Effector memory CD8-positive, alpha-beta T cell (primary cell): ENCODE measurements around the gene ESR2.
"Not testable (repeated sequence)": the region's sequence is repeated elsewhere in the genome, so short reads cannot be mapped to it uniquely, and the experiment has no call there.

ENCODE experiments used
- ATAC-seq: fragments of 150-1000 bp; cut with Tn5 transposase; replicated peaks from 2 replicates; pipeline ENCODE4 v1.10.0; 2021; ENCODE audit warnings: mild to moderate bottlenecking, moderate library complexity
- DNase-seq, 3 experiments: peaks; one replicate each; pipeline ENCODE4 v3.0.0; 2021
- H3K27ac Mint-ChIP-seq, 2 donors: one replicate each; pipeline ENCODE4 v1.8.0; 2022; ENCODE audit warnings: mild to moderate bottlenecking in 2 of 2, mixed read lengths in 2 of 2, moderate library complexity in 2 of 2
- H3K27me3 Mint-ChIP-seq, 2 donors: one replicate each; pipeline ENCODE4 v1.8.0; 2022; ENCODE audit warnings: mixed read lengths in 2 of 2
- H3K36me3 Mint-ChIP-seq: one replicate; pipeline ENCODE4 v1.8.0; 2022; ENCODE audit warnings: mild to moderate bottlenecking, moderate library complexity, mixed read lengths; ENCODE audit not compliant: insufficient read depth
- H3K4me1 Mint-ChIP-seq, 2 donors: one replicate each; pipeline ENCODE4 v1.8.0; 2022; ENCODE audit warnings: low read depth in 2 of 2, mixed read lengths in 2 of 2
- H3K4me3 Mint-ChIP-seq, 2 donors: one replicate each; pipeline ENCODE4 v1.8.0; 2022; ENCODE audit warnings: mild to moderate bottlenecking in 2 of 2, mixed read lengths in 2 of 2, moderate library complexity in 2 of 2
- H3K9me3 Mint-ChIP-seq, 2 donors: one replicate each; pipeline ENCODE4 v1.8.0; 2022; ENCODE audit warnings: mixed read lengths in 2 of 2

ESR2 gene

DNA sequence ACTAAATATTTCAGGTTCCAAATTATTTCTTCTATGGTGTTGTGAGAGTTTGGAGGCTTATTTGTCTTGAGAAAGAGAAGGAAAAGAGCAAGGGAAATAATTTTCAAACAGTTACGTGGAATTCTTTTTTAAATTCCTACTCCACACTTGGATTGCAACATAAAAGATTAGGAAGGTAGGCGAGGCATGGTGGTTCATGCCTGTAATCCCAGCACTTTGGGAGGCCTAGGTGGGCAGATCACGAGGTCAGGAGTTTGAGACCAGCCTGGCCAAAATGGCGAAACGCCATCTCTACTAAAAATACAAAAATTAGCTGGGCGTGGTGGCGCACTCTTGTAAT, 175.8 kb downstream of the ESR2 start:
- peak overlapping the region in 1 of 2 donors; percentile 60 for H3K27ac Mint-ChIP-seq
- H3K27me3 Mint-ChIP-seq, H3K4me1 Mint-ChIP-seq, DNase-seq, H3K4me3 Mint-ChIP-seq, ATAC-seq, H3K9me3 Mint-ChIP-seq: not testable (repeated sequence)
- peaks cover 88% of the 10 kb centered on the region for H3K36me3 Mint-ChIP-seq

DNA sequence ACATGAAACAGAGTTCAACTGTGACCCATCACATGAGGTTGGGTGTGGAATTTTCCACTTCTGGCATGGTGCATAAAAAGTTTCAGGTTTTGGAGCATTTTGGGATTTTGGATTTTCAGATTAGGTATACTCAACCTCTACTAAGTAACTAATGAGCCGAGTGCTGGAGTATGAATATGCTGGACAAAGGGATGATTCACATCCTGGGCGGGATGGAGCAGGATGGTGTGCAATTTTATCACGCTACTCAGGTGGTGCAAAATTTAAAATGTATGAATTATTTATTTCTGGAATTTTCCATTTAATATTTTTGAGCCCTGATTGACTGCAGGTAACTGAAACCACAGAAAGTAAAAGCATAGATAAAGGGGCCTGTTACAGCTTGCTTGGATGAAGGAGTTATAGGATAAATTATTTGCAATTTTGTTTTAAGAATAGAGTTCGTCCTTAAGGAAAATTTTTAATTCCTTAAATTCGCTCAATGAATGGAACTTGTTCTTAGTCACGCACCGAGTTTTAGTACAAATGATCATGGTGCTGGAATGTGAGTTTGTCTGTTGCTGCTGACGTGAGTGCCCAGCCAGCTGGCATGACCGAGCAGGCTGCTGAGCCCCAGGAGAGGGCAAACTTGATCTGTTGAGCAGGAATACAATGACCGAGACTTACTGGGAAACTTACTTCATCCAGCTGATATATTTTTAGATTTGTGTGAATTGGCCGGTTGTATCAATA, 176.3 kb downstream of the ESR2 start:
- Mint-ChIP-seq H3K36me3 (peaks cover 88% of the 10 kb centered on the region), H3K27ac (no peak overlapping the region), H3K9me3 (no peaks in the 10 kb centered on the region), H3K4me3 (no peak overlapping the region), H3K27me3 (no peaks in the 10 kb centered on the region), H3K4me1 (peaks cover 3 to 4% of the 10 kb centered on the region in 2 donors)
- ATAC-seq (no peak), DNase-seq (no peak)

DNA sequence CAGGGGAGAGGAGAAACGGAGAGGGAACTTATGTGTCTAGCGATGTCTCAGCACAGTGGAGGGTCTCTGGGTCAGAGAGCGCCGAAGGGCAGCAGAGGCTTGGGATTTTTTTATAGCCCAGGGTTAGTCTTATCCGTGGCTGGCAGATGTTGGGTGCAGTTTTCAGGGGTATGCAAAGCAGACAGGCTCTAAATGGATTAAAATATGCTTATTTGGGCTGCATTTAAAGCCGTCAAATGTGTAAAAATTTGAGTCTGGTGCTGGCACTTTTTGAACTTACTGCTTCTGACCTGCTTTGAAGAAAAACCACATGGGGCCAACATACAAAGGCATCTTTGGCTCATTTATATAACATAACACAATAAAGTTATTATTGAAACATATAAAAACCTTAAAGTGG, 178.8 kb downstream of the ESR2 start:
- ATAC-seq: no peak
- Mint-ChIP-seq H3K27ac (no peak overlapping the region), H3K36me3 (peaks cover 83% of the 10 kb centered on the region), H3K9me3 (no peaks in the 10 kb centered on the region), H3K4me3 (no peak overlapping the region), H3K4me1 (peaks cover 3 to 4% of the 10 kb centered on the region in 2 donors), H3K27me3 (no peaks in the 10 kb centered on the region)
- DNase-seq: no peak

DNA sequence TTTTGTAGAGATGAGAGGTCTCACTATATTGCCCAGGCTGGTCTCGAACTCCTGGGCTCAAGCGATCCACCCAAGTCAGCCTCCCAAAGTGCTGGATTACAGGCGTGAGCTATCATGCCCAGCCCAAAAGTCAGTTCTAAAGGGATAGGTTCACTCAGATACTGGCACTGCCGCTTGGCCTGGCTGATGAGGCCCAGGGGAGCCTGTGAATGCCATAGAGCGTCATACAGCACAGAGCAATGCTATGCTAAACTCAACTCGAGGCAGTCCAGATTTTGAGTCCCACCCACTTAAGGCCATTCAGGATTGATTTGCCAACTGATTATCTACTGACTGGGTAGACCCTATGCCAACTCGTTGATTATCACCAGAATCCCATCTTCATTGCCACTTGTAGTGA, 179.4 kb downstream of the ESR2 start:
- Mint-ChIP-seq H3K9me3 (no peaks in the 10 kb centered on the region), H3K4me3 (no peak overlapping the region), H3K36me3 (peaks cover 77% of the 10 kb centered on the region), H3K27ac (peak overlapping the region; percentile 38 to 55), H3K4me1 (peaks cover 3 to 4% of the 10 kb centered on the region in 2 donors), H3K27me3 (no peaks in the 10 kb centered on the region)
- ATAC-seq (no peak), DNase-seq (no peak)

DNA sequence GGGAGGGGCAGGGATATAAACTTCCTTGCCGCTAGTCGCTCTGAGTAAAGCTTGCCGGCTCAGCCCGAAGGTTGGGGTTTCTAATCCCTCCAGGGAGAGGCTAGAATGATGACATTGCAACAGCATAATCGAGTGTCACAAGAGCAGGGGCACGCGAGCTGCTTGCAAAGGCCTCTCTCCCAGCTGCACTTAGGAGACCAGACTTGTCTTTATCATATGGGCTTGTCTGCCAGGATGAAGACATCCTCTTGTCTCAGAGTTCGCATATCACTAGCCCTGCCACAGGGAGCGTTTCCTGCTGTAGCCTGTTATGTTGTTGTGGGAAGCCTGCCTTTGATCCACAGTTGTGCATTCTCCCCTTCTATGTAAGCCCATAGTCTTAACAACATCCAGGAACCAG, 180.0 kb downstream of the ESR2 start:
- peak overlapping the region; percentile 38 to 55 for H3K27ac Mint-ChIP-seq
- H3K9me3 Mint-ChIP-seq: no peaks in the 10 kb centered on the region
- H3K4me3 Mint-ChIP-seq: no peak overlapping the region
- H3K36me3 Mint-ChIP-seq: peaks cover 74% of the 10 kb centered on the region
- no peak for DNase-seq
- ATAC-seq: no peak
- H3K4me1 Mint-ChIP-seq: peaks cover 3 to 4% of the 10 kb centered on the region in 2 donors
- no peaks in the 10 kb centered on the region for H3K27me3 Mint-ChIP-seq

DNA sequence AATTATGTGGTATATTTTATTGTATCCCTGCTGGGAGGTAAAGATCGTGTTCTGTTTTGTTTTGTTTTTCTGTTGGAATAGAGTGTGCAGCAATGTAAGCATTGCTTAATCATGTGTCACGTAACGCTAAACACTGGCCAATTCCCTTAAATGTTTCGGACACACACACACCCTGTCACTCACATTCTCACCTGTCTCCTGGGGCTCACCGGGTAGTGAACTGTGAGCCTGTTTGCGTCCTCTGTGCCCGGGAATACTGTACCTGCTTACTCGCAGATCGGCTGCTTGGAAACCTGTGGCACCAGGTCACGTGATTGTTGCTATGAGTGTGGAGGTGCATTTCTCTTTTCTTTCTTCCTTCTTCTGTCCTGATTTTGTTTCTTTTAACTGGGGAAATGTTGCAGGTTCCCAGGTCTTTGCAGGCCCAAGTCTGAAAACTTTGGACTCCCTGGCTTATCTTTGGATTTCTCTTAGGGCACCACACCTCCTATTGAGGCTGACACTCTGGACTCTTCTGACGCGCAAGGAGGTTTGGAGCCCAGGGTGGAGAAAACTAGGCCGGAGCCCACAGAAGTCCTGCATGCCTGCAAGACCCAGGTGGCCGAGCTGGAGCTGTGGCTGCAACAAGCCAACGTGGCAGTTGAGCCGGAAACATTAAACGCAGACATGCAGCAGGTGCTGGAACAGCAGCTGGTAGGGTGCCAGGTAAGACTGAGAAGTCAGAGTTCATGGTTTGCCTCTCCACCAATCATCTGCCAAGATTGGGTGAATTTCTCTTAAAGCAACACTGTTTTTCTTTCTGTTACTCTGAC, 181.1 kb downstream of the ESR2 start:
- Mint-ChIP-seq H3K4me3 (no peak overlapping the region), H3K27me3 (no peaks in the 10 kb centered on the region), H3K36me3 (peaks cover 74% of the 10 kb centered on the region), H3K4me1 (peaks cover 3 to 4% of the 10 kb centered on the region in 2 donors), H3K9me3 (no peaks in the 10 kb centered on the region), H3K27ac (peak overlapping the region; percentile 19 to 84)
- ATAC-seq: no peak
- DNase-seq: no peak

DNA sequence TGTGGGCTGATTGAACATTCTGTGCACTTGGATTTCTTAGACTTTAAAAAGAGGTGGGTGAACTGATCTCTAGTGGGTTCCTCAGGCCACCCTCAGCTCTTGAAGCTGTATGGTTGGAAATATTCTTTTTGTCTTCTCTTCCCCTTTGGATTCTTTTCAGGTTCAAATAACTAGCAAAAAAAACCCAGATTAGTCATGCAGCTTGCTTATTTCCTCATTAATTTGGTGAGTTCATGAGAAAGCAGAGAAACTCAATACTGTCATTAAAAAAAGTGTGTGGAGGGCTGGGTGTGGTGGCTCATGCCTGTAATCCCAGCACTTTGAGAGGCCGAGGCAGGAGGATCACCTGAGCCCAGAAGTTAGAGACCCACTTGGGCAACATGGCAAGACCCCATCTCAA, 183.4 kb downstream of the ESR2 start:
- ATAC-seq (no peak), DNase-seq (no peak)
- H3K27me3 Mint-ChIP-seq: no peaks in the 10 kb centered on the region
- H3K36me3 Mint-ChIP-seq: peaks cover 81% of the 10 kb centered on the region
- H3K9me3 Mint-ChIP-seq: no peaks in the 10 kb centered on the region
- H3K27ac Mint-ChIP-seq: peak overlapping the region; percentile 51 to 59
- H3K4me1 Mint-ChIP-seq: peaks cover 3 to 7% of the 10 kb centered on the region in 2 donors
- no peak overlapping the region for H3K4me3 Mint-ChIP-seq

DNA sequence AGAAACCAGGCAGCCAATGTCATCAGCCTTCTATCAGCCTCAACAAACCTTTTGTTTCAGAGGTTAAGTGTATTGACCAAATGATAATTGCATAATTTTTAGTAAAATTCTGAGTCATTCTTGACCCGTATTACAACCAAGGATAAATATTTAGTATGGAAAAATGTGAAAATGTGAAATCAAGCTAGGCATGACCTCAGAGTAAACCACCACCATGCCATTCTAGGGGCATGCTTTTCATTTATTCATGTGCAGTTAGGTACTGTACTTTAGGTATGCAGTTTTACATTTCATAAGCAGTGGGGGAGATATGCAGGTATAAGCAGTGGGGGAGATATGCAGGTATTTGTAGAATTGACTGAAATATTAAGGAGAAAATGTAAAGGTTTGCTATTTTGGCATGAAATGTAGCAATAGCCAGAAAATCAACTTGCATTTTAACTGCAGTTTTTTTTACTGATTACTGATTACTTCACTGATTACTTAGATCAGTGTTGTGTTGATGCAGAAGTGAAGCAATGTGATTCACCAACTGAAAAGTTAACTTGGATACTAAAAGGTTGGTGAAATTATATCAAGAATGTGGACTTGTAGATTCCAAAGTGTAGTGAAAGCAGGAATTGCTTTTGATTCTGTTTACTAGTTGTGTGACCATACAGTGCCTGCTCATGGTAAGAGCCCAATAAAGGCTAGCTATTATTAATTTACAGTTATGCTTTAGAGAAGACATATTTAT, 184.2 kb downstream of the ESR2 start:
- DNase-seq: no peak
- Mint-ChIP-seq H3K27ac (peak overlapping the region in 1 of 2 donors; percentile 59), H3K4me3 (no peak overlapping the region), H3K27me3 (no peaks in the 10 kb centered on the region), H3K4me1 (peaks cover 0 to 7% of the 10 kb centered on the region in 2 donors), H3K9me3 (no peaks in the 10 kb centered on the region), H3K36me3 (peaks cover 81% of the 10 kb centered on the region)
- no peak for ATAC-seq

DNA sequence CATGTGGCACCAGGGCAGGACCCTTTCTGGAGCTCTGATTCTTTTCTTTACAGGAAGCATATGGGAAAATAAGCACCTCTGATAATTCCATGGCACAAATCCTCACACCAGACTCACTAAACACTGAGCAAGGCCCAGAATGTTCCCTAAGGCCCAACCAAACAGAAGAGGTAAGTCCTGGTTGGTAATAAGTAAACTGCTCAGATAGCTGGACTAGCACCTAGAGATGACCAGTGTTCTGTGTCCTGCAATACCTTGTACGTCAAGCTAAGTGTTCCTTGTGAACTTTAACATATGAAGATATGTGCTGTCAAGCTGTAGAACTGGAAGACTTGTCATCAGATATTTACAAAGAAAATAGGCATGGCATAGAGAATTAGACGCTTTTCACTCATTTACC, 186.7 kb downstream of the ESR2 start:
- Mint-ChIP-seq H3K36me3 (peaks cover 83% of the 10 kb centered on the region), H3K4me1 (peaks cover 0 to 2% of the 10 kb centered on the region in 2 donors), H3K27ac (peak overlapping the region in 1 of 2 donors; percentile 36), H3K4me3 (no peak overlapping the region), H3K27me3 (no peaks in the 10 kb centered on the region), H3K9me3 (no peaks in the 10 kb centered on the region)
- DNase-seq: no peak
- no peak for ATAC-seq

DNA sequence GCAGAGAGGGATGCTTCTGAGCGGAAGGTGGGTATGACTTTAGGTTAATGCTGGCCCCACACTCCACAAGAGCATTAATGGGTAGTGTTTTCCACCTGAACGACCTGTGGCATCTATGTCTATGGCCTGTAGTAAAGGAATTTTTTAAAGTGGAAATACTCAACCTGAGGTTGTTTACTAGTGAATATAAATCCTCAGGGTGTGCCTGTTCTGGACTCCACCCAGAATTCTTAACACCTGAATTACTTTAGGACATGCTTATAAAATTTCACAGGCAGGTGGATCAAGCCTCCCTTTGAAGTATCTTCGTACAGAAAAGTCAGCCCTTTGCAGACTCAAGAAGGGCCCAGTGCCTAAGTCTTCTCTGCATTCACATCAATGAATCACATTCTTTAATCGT, 196.1 kb downstream of the ESR2 start:
- Mint-ChIP-seq H3K4me1 (no peaks in the 10 kb centered on the region), H3K4me3 (no peak overlapping the region), H3K27me3 (no peaks in the 10 kb centered on the region), H3K9me3 (no peaks in the 10 kb centered on the region), H3K27ac (peak overlapping the region in 1 of 2 donors; percentile 35), H3K36me3 (peaks cover 81% of the 10 kb centered on the region)
- DNase-seq (no peak), ATAC-seq (no peak)

DNA sequence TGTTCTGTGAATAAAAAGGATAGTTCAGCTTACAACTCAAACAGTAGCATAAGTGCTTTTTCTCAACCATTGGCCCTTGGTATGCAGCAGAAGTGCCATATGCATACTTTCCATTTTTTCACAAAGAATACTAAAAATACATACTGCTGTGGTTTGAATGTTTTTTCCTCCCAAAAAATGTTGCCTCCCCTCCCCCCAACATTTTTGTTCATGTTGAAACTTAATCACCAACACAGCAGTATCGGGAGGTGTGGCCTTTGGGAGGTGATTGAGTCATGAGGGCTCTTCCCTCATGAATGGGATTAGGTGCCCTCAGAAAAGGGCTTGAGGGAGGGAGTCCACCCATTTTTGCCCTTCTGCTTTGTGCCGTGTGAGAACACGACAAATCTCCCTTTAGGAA, 198.6 kb downstream of the ESR2 start:
- no peaks in the 10 kb centered on the region for H3K4me1 Mint-ChIP-seq
- no peak overlapping the region for H3K27ac Mint-ChIP-seq
- H3K4me3 Mint-ChIP-seq: no peak overlapping the region
- DNase-seq (no peak), ATAC-seq (no peak)
- H3K27me3 Mint-ChIP-seq: no peaks in the 10 kb centered on the region
- peaks cover 66% of the 10 kb centered on the region for H3K36me3 Mint-ChIP-seq
- H3K9me3 Mint-ChIP-seq: no peaks in the 10 kb centered on the region

DNA sequence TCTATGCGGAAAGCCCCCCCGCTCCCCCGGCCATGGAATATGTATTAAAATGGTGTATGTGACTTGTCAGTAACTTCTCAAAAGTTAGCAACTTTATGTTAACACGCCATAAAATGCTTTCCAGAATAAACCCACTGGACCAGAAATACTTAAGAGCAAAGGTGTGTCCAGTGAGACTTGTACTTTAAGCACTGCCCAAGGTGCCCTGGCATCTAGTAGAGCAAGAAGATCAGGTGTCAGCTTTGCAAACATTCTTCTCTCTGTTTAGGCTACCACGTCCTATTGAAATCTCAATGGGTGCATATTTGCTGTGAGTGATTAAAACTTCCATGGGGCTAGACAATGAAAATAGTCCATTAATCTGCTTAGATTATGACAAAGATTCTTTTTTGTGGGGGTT, 201.2 kb downstream of the ESR2 start:
- ATAC-seq (no peak), DNase-seq (no peak)
- Mint-ChIP-seq H3K27me3 (no peaks in the 10 kb centered on the region), H3K4me3 (no peak overlapping the region), H3K9me3 (no peaks in the 10 kb centered on the region), H3K27ac (no peak overlapping the region), H3K36me3 (peaks cover 71% of the 10 kb centered on the region), H3K4me1 (peaks cover 0 to 3% of the 10 kb centered on the region in 2 donors)

DNA sequence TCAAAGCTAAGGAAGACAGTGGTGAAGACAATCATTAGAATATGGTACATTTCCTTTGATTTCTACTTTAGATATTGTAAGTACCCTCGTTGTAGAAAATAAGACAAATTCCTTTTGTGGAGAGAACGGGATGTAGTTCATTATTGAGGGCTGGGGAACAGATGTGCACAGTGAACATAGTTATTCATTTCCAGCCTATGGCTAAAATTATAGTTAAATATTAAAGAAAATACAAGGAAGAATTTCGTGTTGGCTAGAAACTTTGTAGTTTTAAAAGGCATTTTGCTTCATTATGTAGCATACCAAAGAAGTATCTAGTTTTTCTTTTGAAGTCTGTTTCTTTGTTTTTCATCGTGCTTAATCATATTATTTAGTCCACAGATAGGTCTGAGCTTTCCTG, 201.8 kb downstream of the ESR2 start:
- Mint-ChIP-seq H3K4me3 (no peak overlapping the region), H3K36me3 (peaks cover 71% of the 10 kb centered on the region), H3K4me1 (peaks cover 0 to 3% of the 10 kb centered on the region in 2 donors), H3K9me3 (no peaks in the 10 kb centered on the region), H3K27me3 (no peaks in the 10 kb centered on the region), H3K27ac (no peak overlapping the region)
- DNase-seq (no peak), ATAC-seq (no peak)
